ENCODE measurements around the gene RPL37.
"Not testable (repeated sequence)": the region's sequence is repeated elsewhere in the genome, so short reads cannot be mapped to it uniquely, and the experiment has no call there.

Gene RPL37

DNA sequence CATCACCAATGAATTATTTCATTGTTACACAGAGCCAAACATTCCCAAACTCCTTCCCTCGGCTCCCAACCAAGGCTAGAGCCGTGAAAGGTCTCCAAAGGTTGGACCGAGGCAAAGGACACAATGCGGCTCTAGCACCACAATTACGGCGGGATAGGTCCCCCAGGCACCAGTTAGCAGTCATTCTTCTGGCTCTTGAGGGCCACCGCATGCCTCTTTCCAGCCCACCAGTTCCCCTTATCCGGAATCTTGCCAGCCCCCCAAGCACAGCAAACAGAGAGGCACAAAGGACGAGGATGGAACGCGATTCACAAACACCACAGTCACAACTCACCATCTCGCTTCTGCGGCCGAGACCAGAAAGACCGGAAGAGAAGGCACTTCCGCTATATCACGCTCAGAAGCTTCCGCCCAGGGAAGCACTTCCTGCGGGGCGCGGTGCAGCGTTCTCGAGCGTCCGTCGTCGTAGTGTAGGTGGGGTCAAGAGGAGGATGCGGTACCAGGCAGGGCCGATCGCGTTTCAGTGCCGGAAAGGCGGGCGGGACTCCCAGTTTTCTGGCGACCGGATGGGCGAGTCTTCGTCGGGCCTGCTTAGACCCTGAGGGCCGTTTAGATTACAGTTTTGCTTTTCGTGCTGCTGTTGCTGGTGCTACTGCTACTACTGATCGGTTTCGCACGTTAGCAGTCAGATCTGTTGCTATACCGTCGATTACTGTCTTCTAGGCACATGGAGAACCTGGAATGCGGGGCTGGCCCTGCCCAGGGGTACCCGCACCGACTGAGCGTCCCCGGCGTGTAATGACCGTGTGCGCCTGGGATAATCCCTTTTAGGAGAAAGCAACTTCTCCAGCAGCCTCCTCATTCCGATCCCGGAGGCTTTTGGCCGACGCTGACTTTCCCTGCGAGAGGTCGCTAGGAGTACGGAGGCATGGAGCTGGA is at the start of gene RPL37:
Gene RPL37, minus strand, starts transcription at position 374 of the 939 bp plus-strand sequence. Its CDS starts 37 bp downstream, at position 337.
- peak within 1 kb of the TSS; percentile 97 for H3K4me3 Mint-ChIP-seq
- no peaks in the 10 kb centered on the region for H3K9me3 Mint-ChIP-seq
- intact Hi-C loops (cut with micrococcal nuclease) = loop anchor here (1.0 to 10.0 kb wide), 3 partner anchors 38 to 1070 kb away; partner anchors contain the start of genes RIMOC1 and TTC33
- peaks cover 39% of the 10 kb centered on the region for H3K4me1 Mint-ChIP-seq (ENCODE audit: low read depth)
- peak within 1 kb of the TSS; percentile 98 for H3K27ac Mint-ChIP-seq
- H3K27me3 Mint-ChIP-seq = peaks cover 2% of the 10 kb centered on the region
- H3K36me3 Mint-ChIP-seq (ENCODE audit: low read depth) = peaks cover 53% of the 10 kb centered on the region

- intact Hi-C loops (cut with micrococcal nuclease); H3K36me3 Mint-ChIP-seq (ENCODE audit: low read depth); H3K9me3 Mint-ChIP-seq; H3K4me3 Mint-ChIP-seq; H3K27ac Mint-ChIP-seq; H3K27me3 Mint-ChIP-seq; H3K4me1 Mint-ChIP-seq (ENCODE audit: low read depth): not testable (repeated sequence)
These were observed 48.0 kb upstream of the RPL37 start for GRCh38 chr5:40883051-40883450.

DNA sequence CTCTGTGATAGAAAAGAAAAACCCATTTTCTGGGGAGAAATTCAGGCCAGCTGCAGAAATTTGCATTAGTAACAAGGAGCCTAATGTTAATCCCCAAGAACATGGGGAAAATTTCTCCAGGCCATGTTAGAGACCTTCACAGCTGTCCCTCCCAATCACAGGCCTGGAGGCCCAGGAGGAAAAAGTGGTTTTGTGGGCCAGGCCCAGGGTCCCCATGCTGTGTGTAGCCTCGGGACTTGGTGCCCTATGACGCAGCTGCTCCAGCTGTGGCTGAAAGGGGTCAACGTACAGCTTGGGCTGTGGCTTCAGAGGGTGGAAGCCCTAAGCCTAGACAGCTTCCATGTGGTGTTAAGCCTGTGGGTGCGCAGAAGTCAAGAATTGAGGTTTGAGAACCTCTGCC is 47.3 kb upstream of the RPL37 start:
- no peak overlapping the region for H3K27ac Mint-ChIP-seq
- H3K4me3 Mint-ChIP-seq = no peak overlapping the region
- peaks cover 7% of the 10 kb centered on the region for H3K9me3 Mint-ChIP-seq
- intact Hi-C loops (cut with micrococcal nuclease) = no loop called here
- H3K4me1 Mint-ChIP-seq (ENCODE audit: low read depth) = no peaks in the 10 kb centered on the region
- H3K36me3 Mint-ChIP-seq (ENCODE audit: low read depth) = no peaks in the 10 kb centered on the region
- H3K27me3 Mint-ChIP-seq = no peaks in the 10 kb centered on the region

- Mint-ChIP-seq H3K4me1 (ENCODE audit: low read depth) (no peaks in the 10 kb centered on the region), H3K36me3 (ENCODE audit: low read depth) (no peaks in the 10 kb centered on the region), H3K4me3 (no peak overlapping the region), H3K9me3 (peaks cover 15% of the 10 kb centered on the region), H3K27ac (no peak overlapping the region), H3K27me3 (no peaks in the 10 kb centered on the region)
- intact Hi-C loops (cut with micrococcal nuclease) = loop anchor here (2.0 to 5.0 kb wide), 3 partner anchors 122 to 1299 kb away; partner anchors contain the start of gene TTC33
These were observed 44.3 kb upstream of the RPL37 start for GRCh38 chr5:40879163-40879942.

DNA sequence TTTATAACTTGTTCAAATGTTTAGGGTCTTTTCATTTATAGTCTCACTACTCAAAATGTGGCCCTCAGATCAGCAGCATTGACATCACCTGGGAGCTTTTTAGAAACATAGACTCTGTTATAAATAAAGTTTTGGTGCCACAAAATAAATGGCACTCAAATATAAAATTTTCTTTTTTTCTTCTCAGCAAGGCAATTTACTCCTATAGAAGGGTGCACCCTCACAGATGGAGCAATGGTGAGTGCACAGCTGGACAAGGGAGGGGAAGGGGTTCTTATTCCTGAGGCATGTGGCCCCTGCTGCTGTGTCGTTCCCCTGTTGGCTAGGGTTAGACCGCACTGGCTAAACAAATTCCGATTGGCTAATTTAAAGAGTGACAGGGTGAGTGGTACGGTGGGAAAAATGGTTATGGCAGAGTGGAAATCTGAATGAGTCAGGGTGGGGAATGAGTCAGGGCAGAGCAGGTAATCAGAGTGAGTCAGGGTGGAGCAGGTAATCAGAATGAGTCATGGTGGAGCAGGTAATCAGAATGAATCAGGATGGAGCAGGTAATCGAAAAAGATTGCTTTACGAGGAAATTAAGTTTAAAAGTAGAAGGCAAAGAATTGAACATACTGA is 42.5 kb upstream of the RPL37 start:
- peaks cover 8% of the 10 kb centered on the region for H3K4me1 Mint-ChIP-seq (ENCODE audit: low read depth)
- no peak overlapping the region for H3K4me3 Mint-ChIP-seq
- peaks cover 15% of the 10 kb centered on the region for H3K9me3 Mint-ChIP-seq
- no peak overlapping the region for H3K27ac Mint-ChIP-seq
- intact Hi-C loops (cut with micrococcal nuclease) = loop anchor here (5.0 kb wide), 2 partner anchors 120 to 1165 kb away; partner anchors contain the start of gene TTC33
- no peaks in the 10 kb centered on the region for H3K36me3 Mint-ChIP-seq (ENCODE audit: low read depth)
- H3K27me3 Mint-ChIP-seq = no peaks in the 10 kb centered on the region

DNA sequence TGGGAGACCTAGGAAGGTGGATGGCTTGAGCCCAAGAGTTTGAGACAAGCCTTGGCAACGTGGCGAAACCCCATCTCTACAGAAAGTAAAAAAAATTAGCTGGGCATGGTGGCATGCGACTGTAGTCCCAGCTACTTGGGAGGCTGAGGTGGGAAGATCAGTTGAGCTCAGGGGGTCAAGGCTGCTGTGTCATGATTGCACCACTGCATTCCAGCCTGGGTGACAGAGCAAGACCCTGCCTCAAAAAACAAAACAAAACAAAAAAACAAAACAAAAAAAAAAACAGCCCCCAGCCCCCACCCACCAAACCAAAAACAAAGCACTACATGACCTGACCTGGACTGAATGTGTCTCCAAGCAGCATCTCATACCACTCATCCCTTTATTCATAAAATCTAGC is 40.9 kb upstream of the RPL37 start:
- Mint-ChIP-seq H3K27ac (no peak overlapping the region), H3K36me3 (ENCODE audit: low read depth) (no peaks in the 10 kb centered on the region), H3K9me3 (peaks cover 15% of the 10 kb centered on the region), H3K4me3 (no peak overlapping the region), H3K27me3 (no peaks in the 10 kb centered on the region), H3K4me1 (ENCODE audit: low read depth) (peaks cover 8% of the 10 kb centered on the region)
- intact Hi-C loops (cut with micrococcal nuclease) = loop anchor here (5.0 kb wide), 2 partner anchors 119 to 1164 kb away; partner anchors contain the start of gene TTC33

DNA sequence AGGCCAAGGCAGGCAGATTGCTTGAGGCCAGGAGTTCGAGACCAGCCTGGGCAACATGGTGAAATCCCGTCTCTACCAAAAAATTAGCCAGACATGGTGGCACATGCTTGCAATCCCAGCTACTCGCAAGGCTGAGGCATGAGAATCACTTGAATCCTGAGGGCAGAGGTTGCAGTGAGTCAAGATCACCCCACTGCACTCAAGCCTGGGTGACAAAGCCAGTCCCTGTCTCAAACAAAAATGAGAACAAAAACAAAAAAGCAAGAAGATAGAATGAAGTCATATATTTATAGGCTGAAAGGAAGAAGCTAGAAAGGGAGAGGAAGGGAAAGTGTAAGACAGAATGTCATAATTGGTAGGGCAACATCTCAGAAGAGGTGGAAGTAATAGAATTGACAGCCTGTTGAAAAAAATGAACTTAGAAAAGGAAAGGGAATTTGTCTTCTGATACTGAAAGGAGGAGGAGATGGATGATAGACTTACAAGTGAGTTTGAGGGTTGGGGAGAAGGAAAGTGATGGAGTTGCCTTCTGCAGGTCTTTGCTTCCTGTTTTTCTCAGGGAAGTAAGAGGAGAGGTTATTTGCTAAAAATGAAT is 38.4 kb upstream of the RPL37 start:
- H3K27ac Mint-ChIP-seq = no peak overlapping the region
- peaks cover 15% of the 10 kb centered on the region for H3K9me3 Mint-ChIP-seq
- no peaks in the 10 kb centered on the region for H3K27me3 Mint-ChIP-seq
- peaks cover 8% of the 10 kb centered on the region for H3K4me1 Mint-ChIP-seq (ENCODE audit: low read depth)
- H3K36me3 Mint-ChIP-seq (ENCODE audit: low read depth) = no peaks in the 10 kb centered on the region
- intact Hi-C loops (cut with micrococcal nuclease) = no loop called here
- H3K4me3 Mint-ChIP-seq = no peak overlapping the region

- H3K4me1 Mint-ChIP-seq (ENCODE audit: low read depth); H3K27me3 Mint-ChIP-seq; intact Hi-C loops (cut with micrococcal nuclease); H3K36me3 Mint-ChIP-seq (ENCODE audit: low read depth); H3K27ac Mint-ChIP-seq; H3K9me3 Mint-ChIP-seq; H3K4me3 Mint-ChIP-seq: not testable (repeated sequence)
These were observed 37.2 kb upstream of the RPL37 start for GRCh38 chr5:40872253-40872652.

DNA sequence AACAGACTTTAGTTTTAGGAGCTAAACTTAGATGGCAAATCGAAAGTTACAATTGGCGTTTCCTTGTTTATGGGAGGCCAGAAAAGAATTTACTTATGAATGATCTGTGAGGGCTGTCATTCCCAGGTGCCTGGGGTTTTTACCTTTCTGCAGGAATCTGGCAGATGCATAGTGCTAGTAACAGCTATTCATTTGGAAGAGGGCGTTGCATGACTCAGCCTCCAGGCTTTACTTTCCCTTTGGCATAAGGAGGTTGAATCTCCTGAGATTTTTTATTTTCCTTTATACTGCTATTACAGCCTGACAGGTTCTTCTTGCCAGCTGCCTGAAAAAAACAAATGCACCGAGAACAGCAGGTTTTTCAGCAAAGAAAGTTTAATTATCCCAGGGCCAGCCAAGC is 36.2 kb upstream of the RPL37 start:
- no peak overlapping the region for H3K27ac Mint-ChIP-seq
- H3K4me3 Mint-ChIP-seq = no peak overlapping the region
- H3K9me3 Mint-ChIP-seq = no peaks in the 10 kb centered on the region
- H3K36me3 Mint-ChIP-seq (ENCODE audit: low read depth) = no peaks in the 10 kb centered on the region
- intact Hi-C loops (cut with micrococcal nuclease) = no loop called here
- H3K4me1 Mint-ChIP-seq (ENCODE audit: low read depth) = peaks cover 8% of the 10 kb centered on the region
- no peaks in the 10 kb centered on the region for H3K27me3 Mint-ChIP-seq

DNA sequence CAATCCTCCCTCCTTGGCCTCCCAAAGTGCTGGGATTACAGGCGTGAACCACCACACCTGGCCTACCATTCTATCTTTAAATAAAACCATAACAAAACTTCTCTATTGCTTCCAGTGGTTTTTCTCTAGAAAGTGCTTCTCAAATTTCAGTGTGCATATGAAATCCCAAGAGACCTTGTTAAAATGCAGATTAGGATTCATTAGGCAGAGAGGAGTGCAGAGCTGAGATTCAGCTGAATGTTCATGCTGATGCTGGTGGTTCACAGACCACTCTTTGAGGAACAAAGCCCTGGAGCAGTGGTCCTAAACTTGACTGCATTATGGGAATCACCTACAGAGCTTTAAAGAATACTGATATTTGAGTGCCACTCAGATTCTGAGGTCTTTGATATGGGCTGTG is 34.4 kb upstream of the RPL37 start:
- Mint-ChIP-seq H3K4me1 (ENCODE audit: low read depth) (peaks cover 8% of the 10 kb centered on the region), H3K27ac (no peak overlapping the region), H3K36me3 (ENCODE audit: low read depth) (no peaks in the 10 kb centered on the region), H3K27me3 (no peaks in the 10 kb centered on the region), H3K4me3 (no peak overlapping the region), H3K9me3 (peaks cover 15% of the 10 kb centered on the region)
- intact Hi-C loops (cut with micrococcal nuclease) = no loop called here

DNA sequence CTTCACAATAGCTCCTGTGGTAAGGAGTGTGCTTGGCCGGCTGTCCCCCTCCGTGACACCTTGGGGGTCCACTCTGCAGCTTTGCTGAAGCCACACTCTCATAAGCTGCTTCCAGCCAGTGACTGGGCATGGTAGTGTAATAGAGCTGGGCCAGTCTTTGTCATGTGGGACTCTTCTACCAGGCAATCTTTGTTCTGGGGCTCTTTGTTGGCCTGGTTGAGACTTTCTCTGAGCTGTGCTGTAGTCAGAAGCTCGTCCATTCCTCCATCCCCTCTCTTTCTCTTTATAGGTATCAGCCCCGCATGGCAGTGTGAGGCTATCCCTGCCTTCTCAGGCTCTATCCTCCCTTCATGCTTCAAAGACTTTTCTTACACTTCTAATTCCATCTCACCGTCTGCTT is 31.8 kb upstream of the RPL37 start:
- no peaks in the 10 kb centered on the region for H3K4me1 Mint-ChIP-seq (ENCODE audit: low read depth)
- H3K27ac Mint-ChIP-seq = no peak overlapping the region
- H3K27me3 Mint-ChIP-seq = no peaks in the 10 kb centered on the region
- intact Hi-C loops (cut with micrococcal nuclease) = no loop called here
- peaks cover 19% of the 10 kb centered on the region for H3K9me3 Mint-ChIP-seq
- H3K36me3 Mint-ChIP-seq (ENCODE audit: low read depth) = no peaks in the 10 kb centered on the region
- no peak overlapping the region for H3K4me3 Mint-ChIP-seq

- intact Hi-C loops (cut with micrococcal nuclease); H3K36me3 Mint-ChIP-seq (ENCODE audit: low read depth); H3K4me3 Mint-ChIP-seq; H3K27me3 Mint-ChIP-seq; H3K4me1 Mint-ChIP-seq (ENCODE audit: low read depth); H3K27ac Mint-ChIP-seq: not testable (repeated sequence)
- peaks cover 19% of the 10 kb centered on the region for H3K9me3 Mint-ChIP-seq
These were observed 30.0 kb upstream of the RPL37 start for GRCh38 chr5:40865004-40865403.

GRCh38 chr5:40860711-40861110 is 25.7 kb upstream of the RPL37 start:
- H3K9me3 Mint-ChIP-seq = peaks cover 17% of the 10 kb centered on the region
- no peak overlapping the region for H3K4me3 Mint-ChIP-seq
- no peaks in the 10 kb centered on the region for H3K4me1 Mint-ChIP-seq (ENCODE audit: low read depth)
- H3K36me3 Mint-ChIP-seq (ENCODE audit: low read depth) = peaks cover 4% of the 10 kb centered on the region
- intact Hi-C loops (cut with micrococcal nuclease) = no loop called here
- H3K27ac Mint-ChIP-seq = no peak overlapping the region
- no peaks in the 10 kb centered on the region for H3K27me3 Mint-ChIP-seq

Measured in dendritic cell treated with granulocyte-macrophage colony-stimulating factor and Interleukin-4, amounts not matched to agents 40 ng/mL and 50 ng/mL, for 4 days (primary cell).